NCI-H2081 treated with DMSO at 0.1 percent for 48 hours (cell line): ENCODE measurements around the gene CA6.
"Not testable (repeated sequence)": the region's sequence is repeated elsewhere in the genome, so short reads cannot be mapped to it uniquely, and the experiment has no call there.

ENCODE experiments used
- DNase-seq: peaks from one replicate; lab custom pipeline; 2025; lab: John Stamatoyannopoulos, UW

CA6 gene

GRCh38 chr1:8926707-8927694 is 18.7 kb upstream of the CA6 start:
- DNase-seq: no peak

GRCh38 chr1:8930116-8930515 is 15.6 kb upstream of the CA6 start:
- DNase-seq: no peak

- DNase-seq: not testable (repeated sequence)
Measured at GRCh38 chr1:8937051-8937450, 8.6 kb upstream of the CA6 start.

GRCh38 chr1:8937701-8938100 is 8.0 kb upstream of the CA6 start:
- no peak for DNase-seq

GRCh38 chr1:8938232-8938999 is 7.3 kb upstream of the CA6 start:
- DNase-seq: no peak

GRCh38 chr1:8939000-8939265 is 6.7 kb upstream of the CA6 start:
- DNase-seq: no peak

- DNase-seq: no peak
Measured at GRCh38 chr1:8939362-8939995, 6.2 kb upstream of the CA6 start.

GRCh38 chr1:8941906-8942305 is 3.8 kb upstream of the CA6 start:
- no peak for DNase-seq

- DNase-seq: peak; percentile 50
Measured at GRCh38 chr1:8943498-8944405, 1.9 kb upstream of the CA6 start.

- no peak for DNase-seq
Measured at GRCh38 chr1:8947127-8947691, 1.5 kb downstream of the CA6 start.

- no peak for DNase-seq
Measured at GRCh38 chr1:8950309-8950708, 4.6 kb downstream of the CA6 start.

GRCh38 chr1:8951231-8951630 is 5.6 kb downstream of the CA6 start:
- no peak for DNase-seq

- no peak for DNase-seq
Measured at GRCh38 chr1:8955406-8955805, 9.7 kb downstream of the CA6 start.

GRCh38 chr1:8956461-8957349 is 11.0 kb downstream of the CA6 start:
- no peak for DNase-seq

- DNase-seq: no peak
Measured at GRCh38 chr1:8962812-8963530, 17.3 kb downstream of the CA6 start.

- no peak for DNase-seq
Measured at GRCh38 chr1:8963963-8964362, 18.3 kb downstream of the CA6 start.

- no peak for DNase-seq
Measured at GRCh38 chr1:8965121-8965820, 19.6 kb downstream of the CA6 start.

- no peak for DNase-seq
Measured at GRCh38 chr1:8966606-8967005, 20.9 kb downstream of the CA6 start.

GRCh38 chr1:8968902-8969301 is 23.2 kb downstream of the CA6 start:
- DNase-seq: not testable (repeated sequence)
